GM23248 (cell line): ENCODE measurements around the gene SLC16A2.

ENCODE experiments used
- EZH2 ChIP-seq: fragments of 200-600 bp; sonication (generic); IDR thresholded peaks from 2 replicates; pipeline ENCODE4 v1.6.1; 2018; ENCODE audit warnings: antibody characterized with exemption, mild to moderate bottlenecking; ENCODE audit not compliant: insufficient read depth, poor library complexity, severe bottlenecking
- EZH2phosphoT487 ChIP-seq: fragments of 200-600 bp; sonication (generic); IDR thresholded peaks from 2 replicates; pipeline ENCODE4 v1.6.1; 2018; ENCODE audit warnings: antibody characterized with exemption, moderate library complexity, mild to moderate bottlenecking, low read depth; ENCODE audit not compliant: insufficient read depth

DNA sequence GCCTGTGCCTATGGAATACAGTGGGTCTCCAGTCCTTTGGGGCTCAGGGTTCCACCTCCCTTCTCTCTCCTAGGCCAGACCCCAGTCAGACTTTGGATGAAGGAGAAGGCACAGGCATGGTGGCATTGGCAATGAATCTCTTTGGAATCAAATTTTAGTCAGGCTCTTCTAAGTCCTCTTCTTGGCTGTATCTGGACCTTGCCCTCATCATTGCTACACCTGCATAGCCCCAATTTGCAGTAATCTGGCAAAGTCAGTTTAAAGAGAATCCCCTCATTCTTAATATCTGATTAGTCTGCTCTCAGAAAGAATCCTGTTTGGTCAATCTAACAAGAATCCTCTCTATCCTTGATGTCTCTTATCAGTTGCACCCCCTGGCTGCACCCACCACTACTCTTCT, 77.6 kb downstream of the SLC16A2 start:
- no peak for TF ChIP-seq EZH2phosphoT487
- no peak for TF ChIP-seq EZH2
